Stimulated activated naive CD8-positive, alpha-beta T cell treated with anti-CD3 and anti-CD28 coated beads, Interleukin-15, Interleukin-2, amounts not matched to agents 100 ng/mL and 50 ng/mL, for 24 hours (primary cell): ENCODE results near the gene ANKRD28.
"Not testable (repeated sequence)": the region's sequence is repeated elsewhere in the genome, so short reads cannot be mapped to it uniquely, and the experiment has no call there.

Source experiments
- H3K27ac Mint-ChIP-seq: one replicate; pipeline ENCODE4 v1.8.0; 2021; ENCODE audit warnings: mild to moderate bottlenecking, mixed read lengths
- H3K27me3 Mint-ChIP-seq: one replicate; pipeline ENCODE4 v1.8.0; 2021; ENCODE audit warnings: mixed read lengths
- H3K36me3 Mint-ChIP-seq: one replicate; pipeline ENCODE4 v1.8.0; 2021; ENCODE audit warnings: low read depth, mixed read lengths
- H3K4me1 Mint-ChIP-seq: one replicate; pipeline ENCODE4 v1.8.0; 2021; ENCODE audit warnings: low read depth, mixed read lengths
- H3K4me3 Mint-ChIP-seq: one replicate; pipeline ENCODE4 v1.8.0; 2021; ENCODE audit warnings: mild to moderate bottlenecking, mixed read lengths
- H3K9me3 Mint-ChIP-seq: one replicate; pipeline ENCODE4 v1.8.0; 2021; ENCODE audit warnings: mixed read lengths

The ANKRD28 gene

GRCh38 chr3:15797642-15798303 lies at the start of gene ANKRD28:
ANKRD28 (minus strand) TSS chr3:15797979; CDS start chr3:15796521, 1,458 bp downstream.
- Mint-ChIP-seq H3K27ac (peak within 1 kb of the TSS; percentile 97), H3K36me3 (peaks cover 14% of the 10 kb centered on the region), H3K9me3 (peaks cover 3% of the 10 kb centered on the region), H3K27me3 (no peaks in the 10 kb centered on the region), H3K4me1 (peaks cover 95% of the 10 kb centered on the region), H3K4me3 (peak within 1 kb of the TSS; percentile 83)

GRCh38 chr3:15847239-15847638 lies 49.5 kb upstream of the ANKRD28 start:
- Mint-ChIP-seq H3K27ac (peak overlapping the region; percentile 9), H3K4me1 (peaks cover 51% of the 10 kb centered on the region), H3K4me3 (no peak overlapping the region), H3K27me3 (no peaks in the 10 kb centered on the region), H3K9me3 (peaks cover 5% of the 10 kb centered on the region), H3K36me3 (peaks cover 36% of the 10 kb centered on the region)

GRCh38 chr3:15846606-15847005 lies 48.8 kb upstream of the ANKRD28 start:
- Mint-ChIP-seq H3K36me3 (peaks cover 31% of the 10 kb centered on the region), H3K9me3 (peaks cover 5% of the 10 kb centered on the region), H3K4me3 (no peak overlapping the region), H3K4me1 (peaks cover 51% of the 10 kb centered on the region), H3K27ac (no peak overlapping the region), H3K27me3 (no peaks in the 10 kb centered on the region)

- Mint-ChIP-seq H3K27me3 (no peaks in the 10 kb centered on the region), H3K27ac (peak overlapping the region; percentile 74), H3K36me3 (peaks cover 31% of the 10 kb centered on the region), H3K4me3 (peak overlapping the region; percentile 14), H3K4me1 (peaks cover 51% of the 10 kb centered on the region), H3K9me3 (peaks cover 7% of the 10 kb centered on the region)
These were observed 47.7 kb upstream of the ANKRD28 start for GRCh38 chr3:15845475-15845874.

GRCh38 chr3:15844889-15845288 lies 47.1 kb upstream of the ANKRD28 start:
- H3K4me1 Mint-ChIP-seq: peaks cover 51% of the 10 kb centered on the region
- H3K4me3 Mint-ChIP-seq: no peak overlapping the region
- no peaks in the 10 kb centered on the region for H3K27me3 Mint-ChIP-seq
- peaks cover 34% of the 10 kb centered on the region for H3K36me3 Mint-ChIP-seq
- H3K27ac Mint-ChIP-seq: no peak overlapping the region
- peaks cover 13% of the 10 kb centered on the region for H3K9me3 Mint-ChIP-seq

GRCh38 chr3:15841091-15841973 lies 43.6 kb upstream of the ANKRD28 start:
- H3K36me3 Mint-ChIP-seq: peaks cover 56% of the 10 kb centered on the region
- not testable (repeated sequence) for H3K4me3 Mint-ChIP-seq, H3K27me3 Mint-ChIP-seq, H3K27ac Mint-ChIP-seq
- peaks cover 34% of the 10 kb centered on the region for H3K4me1 Mint-ChIP-seq
- H3K9me3 Mint-ChIP-seq: peaks cover 32% of the 10 kb centered on the region

GRCh38 chr3:15839568-15839967 lies 41.8 kb upstream of the ANKRD28 start:
- H3K4me1 Mint-ChIP-seq: peaks cover 20% of the 10 kb centered on the region
- no peaks in the 10 kb centered on the region for H3K27me3 Mint-ChIP-seq
- H3K36me3 Mint-ChIP-seq: peaks cover 50% of the 10 kb centered on the region
- H3K27ac Mint-ChIP-seq: no peak overlapping the region
- no peak overlapping the region for H3K4me3 Mint-ChIP-seq
- peaks cover 32% of the 10 kb centered on the region for H3K9me3 Mint-ChIP-seq

GRCh38 chr3:15831927-15832326 lies 34.1 kb upstream of the ANKRD28 start:
- H3K27ac Mint-ChIP-seq: no peak overlapping the region
- H3K4me3 Mint-ChIP-seq: no peak overlapping the region
- H3K9me3 Mint-ChIP-seq: no peaks in the 10 kb centered on the region
- no peaks in the 10 kb centered on the region for H3K27me3 Mint-ChIP-seq
- peaks cover 26% of the 10 kb centered on the region for H3K4me1 Mint-ChIP-seq
- H3K36me3 Mint-ChIP-seq: peaks cover 6% of the 10 kb centered on the region

- H3K27ac Mint-ChIP-seq: no peak overlapping the region
- peaks cover 28% of the 10 kb centered on the region for H3K4me1 Mint-ChIP-seq
- peaks cover 4% of the 10 kb centered on the region for H3K36me3 Mint-ChIP-seq
- H3K9me3 Mint-ChIP-seq: no peaks in the 10 kb centered on the region
- H3K27me3 Mint-ChIP-seq: no peaks in the 10 kb centered on the region
- H3K4me3 Mint-ChIP-seq: no peak overlapping the region
These were observed 27.2 kb upstream of the ANKRD28 start for GRCh38 chr3:15825016-15825415.

GRCh38 chr3:15823092-15823491 lies 25.3 kb upstream of the ANKRD28 start:
- Mint-ChIP-seq H3K4me1 (peaks cover 27% of the 10 kb centered on the region), H3K27ac (no peak overlapping the region), H3K4me3 (no peak overlapping the region), H3K36me3 (peaks cover 4% of the 10 kb centered on the region), H3K9me3 (no peaks in the 10 kb centered on the region), H3K27me3 (no peaks in the 10 kb centered on the region)

GRCh38 chr3:15822281-15822680 lies 24.5 kb upstream of the ANKRD28 start:
- H3K36me3 Mint-ChIP-seq: peaks cover 4% of the 10 kb centered on the region
- H3K27me3 Mint-ChIP-seq: no peaks in the 10 kb centered on the region
- H3K4me3 Mint-ChIP-seq: no peak overlapping the region
- H3K4me1 Mint-ChIP-seq: peaks cover 35% of the 10 kb centered on the region
- H3K9me3 Mint-ChIP-seq: no peaks in the 10 kb centered on the region
- H3K27ac Mint-ChIP-seq: no peak overlapping the region

- peaks cover 47% of the 10 kb centered on the region for H3K4me1 Mint-ChIP-seq
These were observed 23.1 kb upstream of the ANKRD28 start for GRCh38 chr3:15820911-15821310.

GRCh38 chr3:15819576-15819975 lies 21.8 kb upstream of the ANKRD28 start:
- Mint-ChIP-seq H3K27ac (no peak overlapping the region), H3K4me3 (no peak overlapping the region), H3K27me3 (no peaks in the 10 kb centered on the region), H3K4me1 (peaks cover 53% of the 10 kb centered on the region), H3K36me3 (peaks cover 4% of the 10 kb centered on the region), H3K9me3 (no peaks in the 10 kb centered on the region)

More at GRCh38 chr3:15820911-15821310, 23.1 kb upstream of the ANKRD28 start:
- Mint-ChIP-seq H3K4me3 (no peak overlapping the region), H3K36me3 (peaks cover 4% of the 10 kb centered on the region), H3K9me3 (no peaks in the 10 kb centered on the region), H3K27me3 (no peaks in the 10 kb centered on the region), H3K27ac (no peak overlapping the region)

GRCh38 chr3:15819043-15819442 lies 21.3 kb upstream of the ANKRD28 start:
- no peaks in the 10 kb centered on the region for H3K27me3 Mint-ChIP-seq
- peaks cover 53% of the 10 kb centered on the region for H3K4me1 Mint-ChIP-seq
- H3K36me3 Mint-ChIP-seq: peaks cover 4% of the 10 kb centered on the region
- no peak overlapping the region for H3K4me3 Mint-ChIP-seq
- no peaks in the 10 kb centered on the region for H3K9me3 Mint-ChIP-seq
- H3K27ac Mint-ChIP-seq: no peak overlapping the region

- H3K27me3 Mint-ChIP-seq: no peaks in the 10 kb centered on the region
- H3K4me3 Mint-ChIP-seq: no peak overlapping the region
- peaks cover 38% of the 10 kb centered on the region for H3K4me1 Mint-ChIP-seq
- no peaks in the 10 kb centered on the region for H3K9me3 Mint-ChIP-seq
- H3K36me3 Mint-ChIP-seq: no peaks in the 10 kb centered on the region
- no peak overlapping the region for H3K27ac Mint-ChIP-seq
These were observed 17.9 kb upstream of the ANKRD28 start for GRCh38 chr3:15815696-15816095.
